ENCODE results near the gene SURF1.
"Not testable (repeated sequence)": the region's sequence is repeated elsewhere in the genome, so short reads cannot be mapped to it uniquely, and the experiment has no call there.

Gene SURF1, protein sequence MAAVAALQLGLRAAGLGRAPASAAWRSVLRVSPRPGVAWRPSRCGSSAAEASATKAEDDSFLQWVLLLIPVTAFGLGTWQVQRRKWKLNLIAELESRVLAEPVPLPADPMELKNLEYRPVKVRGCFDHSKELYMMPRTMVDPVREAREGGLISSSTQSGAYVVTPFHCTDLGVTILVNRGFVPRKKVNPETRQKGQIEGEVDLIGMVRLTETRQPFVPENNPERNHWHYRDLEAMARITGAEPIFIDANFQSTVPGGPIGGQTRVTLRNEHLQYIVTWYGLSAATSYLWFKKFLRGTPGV
- total RNA-seq = 23.9 to 38.3 reads per million in 2 donors

GRCh38 chr9:133356391-133357091 is at the start of gene SURF1, which contains the start of gene SURF2:
Gene SURF1, minus strand, starts transcription at chr9:133356487. Its CDS starts 34 bp downstream, at chr9:133356453.
Gene SURF2, plus strand, starts transcription at chr9:133356550. Its CDS starts 43 bp downstream, at chr9:133356593.
- peak; percentile 89 for DNase-seq

DNA sequence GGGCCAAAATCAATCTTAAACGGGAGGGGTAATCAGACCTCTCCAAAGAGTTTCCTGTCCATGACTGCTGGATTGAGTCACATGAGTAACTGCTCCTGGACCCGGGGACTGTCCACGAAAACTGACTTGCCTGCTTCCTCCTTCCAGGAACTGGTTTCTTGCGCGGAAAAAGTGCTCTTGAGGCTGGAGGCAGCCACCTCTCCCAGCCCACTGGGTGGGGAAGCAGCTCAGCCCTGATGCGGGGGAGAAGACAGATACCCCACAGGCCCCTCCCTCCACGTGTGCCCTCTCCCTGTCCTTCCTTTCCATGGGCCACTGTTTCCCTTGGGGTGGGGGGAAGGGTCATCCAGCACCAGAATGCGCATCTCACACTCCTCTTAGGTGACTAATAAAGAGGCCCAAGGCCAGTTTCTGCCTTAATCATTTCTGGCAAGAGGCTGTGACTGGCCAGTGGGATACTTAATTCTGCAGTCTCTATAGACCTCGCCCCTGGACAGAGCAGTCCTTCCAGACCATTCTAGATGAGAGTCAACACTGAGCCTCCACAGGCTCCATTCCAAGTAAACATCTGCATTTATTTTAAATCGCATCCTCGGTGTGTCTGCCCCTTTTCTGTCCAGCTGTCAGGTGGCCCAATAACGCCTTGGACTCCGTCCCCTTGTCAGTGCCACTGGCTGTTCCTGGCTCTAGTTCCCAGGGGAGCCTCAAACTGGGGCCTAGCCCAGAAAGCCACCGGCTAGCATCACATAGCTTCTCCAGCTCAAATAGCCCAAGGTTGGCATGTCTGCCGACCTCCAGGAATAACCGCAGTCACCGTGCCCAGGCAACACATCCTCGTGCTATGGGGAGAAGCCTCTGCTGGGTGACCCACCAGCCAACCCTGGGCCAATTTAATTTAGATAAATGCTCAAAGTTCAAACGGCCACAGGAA is 49.5 kb upstream of the SURF1 start:
- DNase-seq = no peak

- DNase-seq = no peak
Observed at GRCh38 chr9:133404454-133405002, 48.2 kb upstream of the SURF1 start.

DNA sequence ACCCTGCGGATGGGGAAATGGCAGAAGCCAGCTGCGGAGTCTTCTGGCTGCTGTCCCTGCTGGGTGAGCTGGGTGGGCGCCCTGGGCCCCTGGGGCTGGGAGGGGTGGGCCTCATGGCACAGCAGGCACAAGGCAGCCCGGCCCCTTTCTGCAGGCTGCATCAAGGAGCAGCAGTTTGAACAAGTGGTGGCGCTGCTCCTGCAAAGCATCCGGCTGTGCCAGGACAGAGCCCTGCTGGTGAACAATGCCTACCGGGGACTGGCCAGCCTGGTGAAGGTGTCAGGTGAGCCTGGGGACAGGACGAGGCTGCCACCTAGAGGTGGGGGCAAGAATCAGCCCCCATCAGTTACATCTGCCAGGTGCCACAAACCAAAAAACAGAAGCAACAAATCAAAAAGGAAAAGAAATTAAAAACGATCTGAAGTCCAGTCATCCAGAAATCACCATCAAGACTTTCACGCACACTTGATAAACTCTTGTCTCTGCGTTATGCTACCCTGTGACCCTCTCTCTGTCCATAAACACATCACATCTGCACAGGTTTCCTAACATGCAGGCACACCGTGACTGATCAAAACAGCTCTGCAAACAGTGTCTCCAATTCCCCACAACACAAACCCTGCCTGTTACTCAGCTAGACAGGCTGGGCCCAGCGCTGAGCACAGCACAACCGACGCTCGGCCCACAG is 47.6 kb upstream of the SURF1 start:
- peak; percentile 54 for DNase-seq

- DNase-seq = no peak
Observed at GRCh38 chr9:133402689-133403088, 46.4 kb upstream of the SURF1 start.

DNA sequence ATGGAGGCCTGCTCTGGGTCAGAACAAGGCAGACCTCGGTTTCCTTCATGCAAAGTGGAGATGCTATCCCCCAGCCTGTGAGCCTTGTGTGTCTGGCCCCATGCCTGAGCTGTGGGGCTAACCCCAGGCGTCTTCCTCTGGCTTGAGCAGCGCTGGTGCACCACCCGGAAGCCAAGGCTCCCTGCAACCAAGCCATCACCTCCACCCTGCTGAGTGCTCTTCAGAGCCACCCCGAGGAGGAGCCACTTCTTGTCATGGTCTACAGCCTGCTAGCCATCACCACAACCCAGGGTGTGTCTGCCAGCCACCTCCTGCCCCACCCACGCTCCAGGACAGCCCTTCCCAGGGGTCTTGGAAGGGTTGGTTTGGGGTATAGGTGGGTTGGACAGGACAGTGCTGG is 45.3 kb upstream of the SURF1 start:
- no peak for DNase-seq

DNA sequence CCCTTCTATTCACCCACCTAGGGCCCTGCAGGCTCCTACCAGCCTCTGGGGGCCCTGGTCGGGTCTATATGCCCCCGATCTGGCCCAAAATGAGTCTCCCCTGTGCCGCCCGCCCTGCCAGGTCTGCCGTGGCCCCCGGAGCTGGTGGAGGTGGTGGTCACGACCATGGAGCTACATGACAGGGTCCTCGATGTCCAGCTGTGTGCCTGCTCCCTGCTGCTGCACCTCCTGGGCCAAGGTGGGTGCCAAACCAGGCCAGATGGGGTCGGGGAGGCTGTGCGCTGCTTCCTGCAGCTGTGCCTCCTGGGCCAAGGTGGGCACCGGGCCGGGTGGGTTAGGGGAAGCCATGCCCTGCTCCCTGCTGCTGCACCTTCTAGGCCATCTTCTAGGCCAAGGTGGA is 44.0 kb upstream of the SURF1 start:
- no peak for DNase-seq

GRCh38 chr9:133397895-133398294 is 41.6 kb upstream of the SURF1 start:
- DNase-seq = no peak

DNA sequence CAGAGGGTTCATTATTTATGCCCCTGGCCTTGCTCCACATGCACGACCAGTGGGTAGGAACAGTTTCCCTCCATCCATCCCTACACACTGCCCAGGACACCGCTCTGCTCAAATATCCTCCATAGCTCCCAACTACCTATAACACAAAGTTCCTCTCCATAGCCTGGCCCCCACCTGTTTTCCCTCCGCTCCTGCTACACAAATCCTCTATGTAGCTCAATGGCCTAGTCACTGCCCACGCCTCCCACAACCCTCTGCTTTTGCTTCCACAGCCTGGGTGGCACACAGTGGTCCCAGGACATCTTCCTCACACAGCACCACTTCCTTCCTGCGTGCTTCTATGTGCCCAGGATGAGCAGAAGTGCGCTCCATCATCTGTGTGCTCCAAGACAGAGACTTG is 41.1 kb upstream of the SURF1 start:
- no peak for DNase-seq

GRCh38 chr9:133396952-133397351 is 40.7 kb upstream of the SURF1 start:
- DNase-seq = no peak

DNA sequence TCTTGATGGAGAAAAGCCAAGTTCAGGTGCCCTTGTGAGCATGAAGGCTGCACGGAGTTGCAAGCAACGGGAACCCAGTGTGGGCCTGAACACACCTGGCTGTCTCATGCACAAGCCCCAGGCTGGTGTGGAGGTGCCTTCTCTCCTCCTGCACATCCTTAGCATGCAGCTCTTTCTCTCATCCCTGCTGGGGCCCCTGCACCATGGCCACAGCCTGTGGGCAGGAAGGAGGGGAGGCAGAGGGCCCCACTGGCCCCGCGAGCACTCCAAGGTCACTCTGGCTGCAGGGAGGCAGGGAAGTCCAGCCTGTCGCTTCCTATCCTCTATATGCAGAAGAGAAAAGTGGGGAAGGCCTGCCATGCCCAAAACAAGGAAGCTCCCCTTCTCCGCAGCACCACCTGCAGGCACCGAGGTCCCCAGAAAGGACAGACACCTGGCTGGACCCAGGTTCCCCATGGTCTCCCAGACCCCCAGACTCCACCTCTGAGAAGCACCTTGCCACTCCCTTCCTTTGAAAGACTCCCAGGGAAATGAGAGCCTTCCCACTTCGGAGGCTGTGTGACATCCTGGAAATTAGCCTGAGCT is 38.5 kb upstream of the SURF1 start:
- no peak for DNase-seq

DNA sequence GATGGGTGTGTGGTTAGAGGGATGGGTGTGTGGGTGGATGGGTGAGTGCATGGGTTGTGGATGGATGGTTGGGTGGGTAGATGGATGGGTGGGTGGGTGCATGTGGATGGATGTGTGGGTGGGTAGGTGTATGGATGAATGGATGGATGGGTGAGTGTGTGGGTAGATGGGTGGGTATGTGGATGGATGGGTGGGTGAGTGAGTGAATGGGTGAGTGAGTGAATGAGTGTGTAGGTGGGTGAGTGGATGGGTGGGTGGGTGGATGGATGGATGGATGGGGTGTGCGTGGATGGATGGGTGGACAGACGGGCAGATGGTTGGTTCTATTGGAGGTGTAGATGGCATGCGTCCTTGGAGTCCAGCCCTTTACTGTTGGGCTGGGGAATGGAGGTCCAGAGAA is 37.1 kb upstream of the SURF1 start:
- no peak for DNase-seq

- DNase-seq = not testable (repeated sequence)
Observed at GRCh38 chr9:133392308-133392707, 36.0 kb upstream of the SURF1 start.

GRCh38 chr9:133391449-133391848 is 35.2 kb upstream of the SURF1 start:
- DNase-seq = not testable (repeated sequence)

DNA sequence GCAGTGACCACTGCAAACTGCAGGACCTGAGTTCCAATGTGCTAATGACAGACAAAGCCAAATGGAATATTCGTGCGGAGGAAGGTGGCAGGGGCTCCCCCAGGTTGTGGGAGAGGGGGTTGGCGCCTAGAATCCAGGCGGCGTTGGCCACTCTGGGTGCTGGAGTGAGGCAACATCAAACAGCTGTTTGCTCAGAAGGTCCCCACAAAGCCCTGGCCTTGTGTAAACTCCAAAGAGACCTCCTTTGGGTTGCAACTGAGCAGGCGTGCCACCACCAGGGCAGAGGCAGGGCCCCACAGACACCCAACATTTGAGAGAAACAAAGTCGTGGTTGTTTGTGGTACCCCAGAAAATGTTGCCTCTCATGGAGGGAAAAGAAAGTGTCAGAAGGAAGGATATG is 34.4 kb upstream of the SURF1 start:
- DNase-seq = no peak

GRCh38 chr9:133389562-133389961 is 33.3 kb upstream of the SURF1 start:
- no peak for DNase-seq

DNA sequence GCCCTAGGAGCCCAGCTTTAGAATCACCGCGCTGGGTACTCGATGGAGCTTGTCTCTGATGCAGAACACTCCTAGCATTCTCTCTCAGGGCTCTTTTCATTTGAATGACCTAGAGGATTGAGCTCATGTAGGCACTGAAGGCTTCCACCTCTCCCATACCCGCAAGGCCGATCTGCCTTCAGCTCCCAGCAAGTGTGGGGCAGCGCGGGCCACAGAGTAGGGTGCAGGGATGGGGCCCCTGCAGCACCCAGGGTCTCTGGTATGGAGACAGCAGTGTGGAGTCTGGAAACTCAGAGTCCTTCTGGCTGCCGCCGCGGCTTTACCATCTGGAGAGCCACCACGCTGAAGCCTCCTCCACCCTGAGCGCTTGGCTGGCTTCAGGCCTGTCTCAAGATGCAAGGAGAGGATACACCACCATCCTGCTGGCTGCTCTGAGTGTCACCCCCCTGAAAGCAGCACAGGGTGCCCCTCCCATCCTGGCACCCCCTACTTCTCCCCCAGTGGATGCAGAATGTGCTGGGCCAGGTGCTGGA is 32.8 kb upstream of the SURF1 start:
- DNase-seq = no peak

GRCh38 chr9:133387680-133388079 is 31.4 kb upstream of the SURF1 start:
- DNase-seq = no peak

DNA sequence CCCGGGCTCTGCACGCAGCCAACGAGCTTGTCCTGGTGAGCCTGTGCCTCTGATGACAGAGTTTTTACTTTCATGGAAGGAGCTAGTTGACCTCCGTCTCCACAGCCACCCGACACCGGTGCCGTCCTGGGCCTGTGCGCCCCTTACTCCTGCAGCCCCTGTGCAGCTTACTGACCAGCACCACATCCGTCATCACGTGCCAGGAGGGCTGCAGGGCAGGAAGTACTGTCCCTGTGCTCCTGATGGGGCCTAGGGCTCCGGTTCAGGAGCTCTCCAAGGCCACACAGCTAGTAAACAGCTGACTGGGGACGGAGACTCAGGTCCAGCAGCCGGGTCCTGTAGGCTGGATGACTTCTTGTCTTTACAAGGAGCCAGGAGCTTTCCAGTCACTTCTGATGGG is 30.1 kb upstream of the SURF1 start:
- DNase-seq = no peak

- no peak for DNase-seq
Observed at GRCh38 chr9:133385452-133385851, 29.2 kb upstream of the SURF1 start.

GRCh38 chr9:133384736-133385321 is 28.5 kb upstream of the SURF1 start:
- DNase-seq = no peak
